OCI-LY7 (cell line): ENCODE measurements around the gene LDLRAD4. TPM values are rescaled to one million over a fixed set of nuclear protein-coding genes. Genes with fewer than 3 reads are reported as not detected.

Experiments
- BruUV-seq: library from RNA; stranded (reverse); fragments of 400-500 nt; replicated peaks from 2 replicates; lab custom pipeline; 2021; lab: Mats Ljungman, UMichigan
- CTCF ChIA-PET: fragments of 300-600 bp; sonication (Branson Sonifier 250); formaldehyde crosslinking; loops from one replicate; lab custom pipeline; 2022; ENCODE audit warnings: antibody characterized with exemption; ENCODE audit not compliant: unreplicated experiment; lab: Charles Lee
- POLR2A ChIA-PET: fragments of 300-600 bp; sonication (Branson Sonifier 250); formaldehyde crosslinking; loops from one replicate; lab custom pipeline; 2022; ENCODE audit warnings: antibody characterized with exemption; lab: Charles Lee
- DNase-seq: peaks from one replicate; pipeline ENCODE4 v3.0.0-alpha.2; 2015; ENCODE audit warnings: low spot score
- H2AFZ ChIP-seq: fragments of 200-600 bp; sonication (generic), shearing (Covaris generic); 2 replicates; pipeline ENCODE4 v1.6.1; 2014; ENCODE audit warnings: mild to moderate bottlenecking, antibody characterized with exemption, low read length, moderate library complexity
- H3K27ac ChIP-seq: fragments of 200-600 bp; sonication (generic); 2 replicates; pipeline ENCODE4 v1.5.1; 2014; ENCODE audit warnings: mixed run types, low read depth, mild to moderate bottlenecking, moderate library complexity, low read length, inconsistent platforms; ENCODE audit not compliant: poor library complexity, severe bottlenecking
- H3K36me3 ChIP-seq: fragments of 200-600 bp; sonication (generic); 2 replicates; pipeline ENCODE4 v1.6.1; 2014; ENCODE audit warnings: mild to moderate bottlenecking, antibody characterized with exemption, low read length, moderate library complexity, mixed read lengths; ENCODE audit not compliant: insufficient read depth
- H3K4me1 ChIP-seq: fragments of 200-600 bp; sonication (generic); 2 replicates; pipeline ENCODE4 v1.5.1; 2014; ENCODE audit warnings: mild to moderate bottlenecking, low read length; ENCODE audit not compliant: insufficient read depth, poor library complexity, severe bottlenecking
- H3K4me2 ChIP-seq: fragments of 200-600 bp; sonication (generic); 2 replicates; pipeline ENCODE4 v1.6.1; 2014; ENCODE audit warnings: mild to moderate bottlenecking, low read length
- H3K4me3 ChIP-seq: fragments of 200-600 bp; sonication (generic); 2 replicates; pipeline ENCODE4 v1.5.1; 2014; ENCODE audit warnings: mild to moderate bottlenecking, low read depth, low read length; ENCODE audit not compliant: poor library complexity, severe bottlenecking
- H3K79me2 ChIP-seq: fragments of 200-600 bp; sonication (generic); 2 replicates; pipeline ENCODE4 v1.6.1; 2016; ENCODE audit warnings: low read depth, mild to moderate bottlenecking, low read length, moderate library complexity, mixed read lengths; ENCODE audit not compliant: insufficient read depth
- H3K9me2 ChIP-seq: fragments of 200-600 bp; sonication (generic); 2 replicates; pipeline ENCODE4 v1.6.1; 2016; ENCODE audit warnings: mild to moderate bottlenecking, low read length, mixed read lengths; ENCODE audit not compliant: insufficient read depth
- H3K9me3 ChIP-seq: fragments of 200-600 bp; sonication (generic); 2 replicates; pipeline ENCODE4 v1.6.1; 2014; ENCODE audit warnings: mild to moderate bottlenecking, mixed run types, low read length, mixed read lengths
- H4K20me1 ChIP-seq: fragments of 200-600 bp; sonication (generic); 2 replicates; pipeline ENCODE4 v1.6.1; 2014; ENCODE audit warnings: mild to moderate bottlenecking, antibody characterized with exemption, low read length, moderate library complexity, mixed read lengths; ENCODE audit not compliant: insufficient read depth
- CTCF ChIP-seq: fragments of 200-600 bp; sonication (generic); conservative IDR thresholded peaks from 2 replicates; pipeline ENCODE4 v1.5.1; 2014; ENCODE audit warnings: mild to moderate bottlenecking, antibody characterized with exemption, low read length, moderate library complexity, mixed read lengths
- EZH2phosphoT487 ChIP-seq: fragments of 200-600 bp; sonication (generic); IDR thresholded peaks from 2 replicates; pipeline ENCODE4 v1.6.1; 2018; ENCODE audit warnings: low read depth, borderline replicate concordance, mild to moderate bottlenecking, mixed run types, antibody characterized with exemption, low read length, moderate library complexity, mixed read lengths
- intact Hi-C: fragments of 100-400 bp; cut with micrococcal nuclease; formaldehyde crosslinking; loops from one replicate; pipeline ENCODE4 v1.10.0; 2022; ENCODE audit not compliant: unreplicated experiment
- total RNA-seq, 2 experiments: library from RNA; depleted of rRNA in 1 of 2; stranded (reverse); fragments of >200 nt in 1 of 2; shearing (Covaris generic) in 1 of 2; gene quantifications; 2 replicates each; pipeline ENCODE4 v1.2.3, GENCODE V29; 2014 to 2022

LDLRAD4 gene
- total RNA-seq, 2 experiments from 2014 or later: 26.2 to 43.8 TPM

DNA sequence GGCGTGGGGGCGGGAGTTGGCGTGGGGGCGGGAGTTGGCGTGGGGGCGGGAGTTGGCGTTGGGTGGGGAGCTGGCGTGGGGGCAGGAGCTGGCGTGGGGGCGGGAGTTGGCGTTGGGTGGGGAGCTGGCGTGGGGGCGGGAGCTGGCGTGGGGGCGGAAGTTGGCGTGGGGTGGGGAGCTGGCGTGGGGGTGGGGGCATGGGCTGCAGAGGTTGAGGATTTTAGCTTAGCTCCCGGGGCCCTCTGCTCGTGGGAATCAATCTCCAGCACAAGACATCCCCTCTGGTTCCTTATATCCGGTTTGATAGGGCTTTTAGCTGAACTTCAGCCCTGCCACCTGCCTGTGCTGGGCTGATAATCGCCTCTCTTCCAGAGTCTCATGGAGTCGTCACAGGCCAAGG, 177.0 kb downstream of the LDLRAD4 start:
- H3K4me2 ChIP-seq: no peak overlapping the region
- no peak overlapping the region for H3K27ac ChIP-seq
- no peak overlapping the region for H3K4me3 ChIP-seq
- intact Hi-C loops: loop anchor here (10.0 kb wide), 1 partner anchor 79 kb away; no protein-coding TSS in a partner anchor
- CTCF ChIA-PET: no interaction called here
- no peaks in the 10 kb centered on the region for H3K36me3 ChIP-seq
- DNase-seq: no peak
- no peaks in the 10 kb centered on the region for H3K4me1 ChIP-seq
- no peaks in the 10 kb centered on the region for H4K20me1 ChIP-seq
- no peaks in the 10 kb centered on the region for H3K9me2 ChIP-seq
- H3K9me3 ChIP-seq: no peaks in the 10 kb centered on the region
- POLR2A ChIA-PET: no interaction called here
- no TSS peak for BruUV-seq
- H3K79me2 ChIP-seq: no peaks in the 10 kb centered on the region
- TF ChIP-seq EZH2phosphoT487 (no peak), CTCF (no peak)
- H2AFZ ChIP-seq: no peak overlapping the region

- CTCF ChIA-PET: no interaction called here
- Histone ChIP-seq H3K79me2 (no peaks in the 10 kb centered on the region), H3K9me3 (no peaks in the 10 kb centered on the region), H4K20me1 (no peaks in the 10 kb centered on the region), H3K4me2 (no peak overlapping the region), H3K4me1 (no peaks in the 10 kb centered on the region), H3K4me3 (no peak overlapping the region), H3K9me2 (no peaks in the 10 kb centered on the region), H3K27ac (no peak overlapping the region), H2AFZ (no peak overlapping the region), H3K36me3 (no peaks in the 10 kb centered on the region)
- intact Hi-C loops: loop anchor here (10.0 kb wide), 1 partner anchor 77 kb away; no protein-coding TSS in a partner anchor
- BruUV-seq: no TSS peak
- POLR2A ChIA-PET: no interaction called here
- DNase-seq: no peak
- TF ChIP-seq CTCF (no peak), EZH2phosphoT487 (no peak)
Observed at GRCh38 chr18:13397504-13398163, 179.1 kb downstream of the LDLRAD4 start.

DNA sequence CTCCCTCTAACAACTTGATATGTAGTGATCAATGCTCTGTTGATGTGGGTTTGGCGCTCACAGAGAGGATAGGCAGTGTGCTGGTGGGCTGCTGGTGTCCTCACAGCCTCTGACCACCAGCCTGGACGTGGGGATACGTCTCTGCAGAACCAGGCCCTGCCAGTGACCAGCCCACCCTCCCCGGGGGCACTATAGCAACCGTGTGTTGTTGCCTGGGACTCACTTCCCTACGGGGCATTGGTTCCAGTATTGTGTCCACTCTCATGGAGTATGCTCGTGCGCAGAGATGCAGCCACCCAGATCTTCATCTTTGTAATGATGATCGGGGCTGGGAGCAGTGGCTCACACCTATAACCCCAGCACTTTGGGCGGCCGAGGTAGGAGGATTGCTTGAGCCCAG, 180.1 kb downstream of the LDLRAD4 start:
- no peak for DNase-seq
- Histone ChIP-seq H3K79me2 (no peaks in the 10 kb centered on the region), H3K4me1 (no peaks in the 10 kb centered on the region), H3K4me3 (no peak overlapping the region), H3K36me3 (no peaks in the 10 kb centered on the region), H3K4me2 (no peak overlapping the region), H3K9me2 (no peaks in the 10 kb centered on the region), H3K9me3 (no peaks in the 10 kb centered on the region), H4K20me1 (no peaks in the 10 kb centered on the region), H3K27ac (no peak overlapping the region), H2AFZ (no peak overlapping the region)
- CTCF ChIA-PET: no interaction called here
- POLR2A ChIA-PET: no interaction called here
- no TSS peak for BruUV-seq
- TF ChIP-seq CTCF: no peak
- TF ChIP-seq EZH2phosphoT487: no peak
- intact Hi-C loops: loop anchor here (10.0 kb wide), 1 partner anchor 76 kb away; no protein-coding TSS in a partner anchor
